Stimulated activated CD4-positive, alpha-beta T cell treated with anti-CD3 and anti-CD28 coated beads, TNF-alpha, amount 100 ng/mL, for 48 hours (primary cell): ENCODE measurements around the gene IFI35.
"Not testable (repeated sequence)": the region's sequence is repeated elsewhere in the genome, so short reads cannot be mapped to it uniquely, and the experiment has no call there.

ENCODE experiments used
- DNase-seq, 3 donors: peaks; one replicate each; pipeline ENCODE4 v3.0.0-alpha.2; 2020; ENCODE audit warnings: low read depth in 3 of 3

IFI35 gene

GRCh38 chr17:42997984-42998938, 8.3 kb upstream of the IFI35 start, which contains the start of gene RPL27:
RPL27 (plus strand) TSS chr17:42998419; CDS start chr17:42998751, 332 bp downstream.
- DNase-seq, result peak; percentile 91 to 95 (median 91)

- DNase-seq, result no peak
These were observed 7.5 kb upstream of the IFI35 start for GRCh38 chr17:42999003-42999525.

- not testable (repeated sequence) for DNase-seq
These were observed 5.7 kb upstream of the IFI35 start for GRCh38 chr17:43000894-43001293.

- DNase-seq, result no peak
These were observed 2.9 kb upstream of the IFI35 start for GRCh38 chr17:43003542-43004172.

GRCh38 chr17:43010667-43011308, 4.2 kb downstream of the IFI35 start:
- DNase-seq, result no peak

GRCh38 chr17:43011728-43012472, 5.3 kb downstream of the IFI35 start:
- DNase-seq, result no peak

GRCh38 chr17:43013296-43013695, 6.7 kb downstream of the IFI35 start:
- no peak for DNase-seq

GRCh38 chr17:43014020-43014648, 7.5 kb downstream of the IFI35 start:
- no peak for DNase-seq

GRCh38 chr17:43014649-43015542, 8.3 kb downstream of the IFI35 start:
- DNase-seq, result no peak

- no peak for DNase-seq
These were observed 9.0 kb downstream of the IFI35 start for GRCh38 chr17:43015579-43015978.

GRCh38 chr17:43016216-43016615, 9.6 kb downstream of the IFI35 start:
- no peak for DNase-seq

GRCh38 chr17:43018008-43018853, 11.6 kb downstream of the IFI35 start:
- DNase-seq, result no peak

GRCh38 chr17:43018932-43019331, 12.3 kb downstream of the IFI35 start:
- no peak for DNase-seq

GRCh38 chr17:43019418-43019817, 12.8 kb downstream of the IFI35 start:
- no peak for DNase-seq

- no peak for DNase-seq
These were observed 13.5 kb downstream of the IFI35 start for GRCh38 chr17:43020030-43020621.

- DNase-seq, result no peak
These were observed 14.5 kb downstream of the IFI35 start for GRCh38 chr17:43020789-43021740.

- DNase-seq, result peak in 1 of 3 donors; percentile 70
These were observed 15.3 kb downstream of the IFI35 start, which contains the start of gene VAT1 for GRCh38 chr17:43021741-43022512. VAT1 (minus strand) TSS chr17:43022385; CDS start chr17:43022322, 63 bp downstream.
